HAP-1 (cell line): ENCODE data around the gene ANGPTL2.

Experiments
- DNase-seq, 2 experiments: peaks; one replicate each; pipeline ENCODE4 v3.0.0-alpha.2; 2016 to 2020; ENCODE audit warnings: low spot score in 2 of 2
- H3K27me3 ChIP-seq: fragments of 250-450 bp; sonication (Bioruptor Pico); 2 replicates; pipeline ENCODE4 v1.5.1; 2020; ENCODE audit warnings: low read depth, mild to moderate bottlenecking, moderate library complexity
- H3K36me3 ChIP-seq: fragments of 250-450 bp; sonication (Bioruptor Pico); replicated peaks from 2 replicates; pipeline ENCODE4 v1.5.1; 2020; ENCODE audit warnings: mild to moderate bottlenecking
- H3K4me1 ChIP-seq: fragments of 250-450 bp; sonication (Bioruptor Pico); 2 replicates; pipeline ENCODE4 v1.5.1; 2020; ENCODE audit warnings: mild to moderate bottlenecking
- H3K4me3 ChIP-seq: fragments of 250-450 bp; sonication (Bioruptor Pico); 2 replicates; pipeline ENCODE4 v1.5.1; 2020; ENCODE audit warnings: mild to moderate bottlenecking, moderate library complexity
- H3K9me3 ChIP-seq: fragments of 250-450 bp; sonication (Bioruptor Pico); 2 replicates; pipeline ENCODE4 v1.5.1; 2020; ENCODE audit warnings: mild to moderate bottlenecking, moderate library complexity
- in situ Hi-C: fragments of 300-500 bp; cut with MboI; formaldehyde crosslinking; loops from 3 replicates; pipeline ENCODE4 v1.14.3; 2020; ENCODE audit warnings: low sequenced_read_pairs, inconsistent platforms, mixed read lengths

The ANGPTL2 gene

GRCh38 chr9:127136880-127137639 lies 14.6 kb upstream of the ANGPTL2 start:
- in situ Hi-C loops: no loop called here
- H3K36me3 ChIP-seq: no peaks in the 10 kb centered on the region
- no peaks in the 10 kb centered on the region for H3K4me1 ChIP-seq
- no peaks in the 10 kb centered on the region for H3K9me3 ChIP-seq
- H3K27me3 ChIP-seq: no peaks in the 10 kb centered on the region
- no peak for DNase-seq
- H3K4me3 ChIP-seq: no peak overlapping the region

DNA sequence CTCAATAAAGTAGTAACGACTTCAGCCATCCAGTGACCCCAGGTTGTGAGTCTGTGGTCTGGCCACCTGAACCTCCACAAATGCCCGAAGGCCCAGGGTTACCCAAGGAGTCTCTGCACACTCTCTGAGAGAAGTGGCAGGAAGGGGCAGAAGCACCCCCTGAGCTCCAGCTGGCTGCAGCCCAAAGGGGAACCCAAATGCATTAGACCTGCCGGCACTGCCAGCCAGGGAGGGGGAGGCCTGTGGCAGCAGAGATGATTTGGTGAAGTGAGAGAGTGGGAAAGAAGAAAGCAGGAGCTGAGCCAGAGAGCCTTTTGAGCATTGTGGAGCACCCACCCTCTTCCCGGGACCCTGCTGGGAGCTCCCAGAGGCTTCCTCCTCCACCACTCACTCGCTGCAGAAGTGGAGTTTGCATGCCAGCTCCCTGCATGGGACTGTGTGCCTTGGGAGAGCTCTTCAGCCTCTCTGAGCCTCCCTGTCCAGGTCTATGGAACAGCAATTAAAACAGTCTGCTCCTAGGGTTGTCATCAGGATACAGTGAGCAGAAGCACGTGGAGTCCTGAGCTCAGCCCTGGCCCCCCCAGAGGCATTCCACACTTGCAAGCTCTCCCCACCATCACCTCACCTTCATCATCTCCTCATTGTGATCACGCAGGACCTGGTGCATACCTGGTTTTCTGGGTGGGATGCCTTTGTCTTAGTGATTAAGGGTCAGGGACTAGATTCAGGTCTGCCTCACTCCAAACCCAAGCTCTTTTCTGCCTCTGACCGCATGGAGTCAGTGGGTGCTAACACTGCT lies 13.8 kb upstream of the ANGPTL2 start:
- no peaks in the 10 kb centered on the region for H3K27me3 ChIP-seq
- H3K36me3 ChIP-seq: no peaks in the 10 kb centered on the region
- H3K4me1 ChIP-seq: no peaks in the 10 kb centered on the region
- no peaks in the 10 kb centered on the region for H3K9me3 ChIP-seq
- in situ Hi-C loops: no loop called here
- no peak for DNase-seq
- H3K4me3 ChIP-seq: no peak overlapping the region

GRCh38 chr9:127135056-127135745 lies 12.8 kb upstream of the ANGPTL2 start:
- Histone ChIP-seq H3K27me3 (no peaks in the 10 kb centered on the region), H3K36me3 (no peaks in the 10 kb centered on the region), H3K9me3 (no peaks in the 10 kb centered on the region), H3K4me3 (no peak overlapping the region), H3K4me1 (no peaks in the 10 kb centered on the region)
- no peak for DNase-seq
- in situ Hi-C loops: no loop called here

GRCh38 chr9:127133739-127134167 lies 11.3 kb upstream of the ANGPTL2 start:
- no peak for DNase-seq
- H3K36me3 ChIP-seq: no peaks in the 10 kb centered on the region
- H3K9me3 ChIP-seq: no peaks in the 10 kb centered on the region
- no peaks in the 10 kb centered on the region for H3K27me3 ChIP-seq
- in situ Hi-C loops: no loop called here
- H3K4me3 ChIP-seq: no peak overlapping the region
- H3K4me1 ChIP-seq: no peaks in the 10 kb centered on the region

DNA sequence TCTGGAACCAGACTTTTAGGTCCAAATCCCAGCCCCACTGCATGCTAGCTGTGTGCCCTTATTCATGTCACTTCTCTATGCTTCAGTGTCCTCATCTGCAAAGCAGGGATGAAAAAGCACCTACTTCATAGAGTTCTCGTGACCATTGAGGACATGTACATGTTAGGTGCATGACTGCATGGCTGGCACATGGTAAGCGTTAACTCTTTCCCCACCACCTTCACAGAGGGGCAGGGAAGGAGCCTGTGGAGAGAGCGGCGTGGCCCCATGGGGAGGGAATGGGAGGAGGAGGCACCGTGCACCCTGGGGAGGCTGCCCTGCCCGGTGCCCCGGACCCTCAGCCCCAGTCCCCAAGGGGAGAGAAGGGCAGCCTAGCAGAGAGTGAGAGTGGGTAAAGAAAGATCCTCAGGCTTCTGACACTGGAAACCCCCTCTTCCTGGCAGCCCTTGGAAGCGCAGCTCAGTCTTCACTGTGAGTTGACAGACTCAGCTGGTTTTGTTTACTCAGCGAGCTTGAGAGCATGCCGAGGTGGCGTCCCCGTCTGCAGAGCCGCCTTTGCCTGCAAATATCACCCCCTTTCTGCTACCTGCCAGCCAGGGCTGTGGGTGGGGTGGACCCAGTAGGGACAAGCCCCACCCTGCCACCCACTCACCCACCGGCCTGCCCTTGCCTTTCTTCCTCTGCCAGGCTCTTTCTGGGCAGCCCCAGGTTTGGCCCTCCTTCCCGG lies 10.6 kb upstream of the ANGPTL2 start:
- DNase-seq: no peak
- H3K4me3 ChIP-seq: no peak overlapping the region
- no peaks in the 10 kb centered on the region for H3K4me1 ChIP-seq
- no peaks in the 10 kb centered on the region for H3K36me3 ChIP-seq
- H3K27me3 ChIP-seq: no peaks in the 10 kb centered on the region
- no peaks in the 10 kb centered on the region for H3K9me3 ChIP-seq
- in situ Hi-C loops: no loop called here

- Histone ChIP-seq H3K27me3 (no peaks in the 10 kb centered on the region), H3K36me3 (no peaks in the 10 kb centered on the region), H3K4me3 (no peak overlapping the region), H3K4me1 (no peaks in the 10 kb centered on the region), H3K9me3 (no peaks in the 10 kb centered on the region)
- no peak for DNase-seq
- in situ Hi-C loops: no loop called here
Observed at GRCh38 chr9:127132375-127132774, 9.9 kb upstream of the ANGPTL2 start.

DNA sequence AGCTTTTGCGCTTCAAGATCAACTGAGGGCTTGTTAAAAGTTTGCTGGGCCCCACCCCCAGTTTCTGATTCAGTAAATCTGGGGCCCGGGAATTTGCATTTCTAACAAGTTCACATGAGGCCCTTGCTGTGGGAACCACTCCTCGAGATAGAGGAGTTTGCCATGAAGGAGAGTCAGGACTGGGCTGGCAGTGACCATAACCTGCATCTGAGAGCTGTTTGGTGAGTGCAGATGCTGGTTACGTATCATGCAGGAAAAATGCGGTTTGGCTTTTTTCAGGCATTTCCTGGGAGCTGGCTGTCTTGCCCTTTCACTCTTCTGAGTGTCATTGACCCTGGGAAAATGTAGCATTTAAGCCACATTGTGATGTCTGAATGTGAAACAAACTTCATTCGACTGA lies 9.4 kb upstream of the ANGPTL2 start:
- Histone ChIP-seq H3K4me1 (no peaks in the 10 kb centered on the region), H3K4me3 (no peak overlapping the region), H3K9me3 (no peaks in the 10 kb centered on the region), H3K27me3 (no peaks in the 10 kb centered on the region), H3K36me3 (no peaks in the 10 kb centered on the region)
- no peak for DNase-seq
- in situ Hi-C loops: no loop called here

GRCh38 chr9:127130661-127131538 lies 8.5 kb upstream of the ANGPTL2 start:
- in situ Hi-C loops: no loop called here
- Histone ChIP-seq H3K4me3 (no peak overlapping the region), H3K9me3 (no peaks in the 10 kb centered on the region), H3K4me1 (no peaks in the 10 kb centered on the region), H3K27me3 (no peaks in the 10 kb centered on the region), H3K36me3 (no peaks in the 10 kb centered on the region)
- DNase-seq: no peak

GRCh38 chr9:127130235-127130634 lies 7.8 kb upstream of the ANGPTL2 start:
- Histone ChIP-seq H3K9me3 (no peaks in the 10 kb centered on the region), H3K4me3 (no peak overlapping the region), H3K4me1 (no peaks in the 10 kb centered on the region), H3K27me3 (no peaks in the 10 kb centered on the region), H3K36me3 (no peaks in the 10 kb centered on the region)
- no peak for DNase-seq
- in situ Hi-C loops: no loop called here

GRCh38 chr9:127129718-127130085 lies 7.3 kb upstream of the ANGPTL2 start:
- in situ Hi-C loops: no loop called here
- Histone ChIP-seq H3K27me3 (no peaks in the 10 kb centered on the region), H3K4me3 (no peak overlapping the region), H3K4me1 (no peaks in the 10 kb centered on the region), H3K9me3 (no peaks in the 10 kb centered on the region), H3K36me3 (no peaks in the 10 kb centered on the region)
- no peak for DNase-seq

GRCh38 chr9:127129073-127129717 lies 6.8 kb upstream of the ANGPTL2 start:
- no peak for DNase-seq
- Histone ChIP-seq H3K4me3 (no peak overlapping the region), H3K27me3 (no peaks in the 10 kb centered on the region), H3K9me3 (no peaks in the 10 kb centered on the region), H3K36me3 (no peaks in the 10 kb centered on the region), H3K4me1 (no peaks in the 10 kb centered on the region)
- in situ Hi-C loops: no loop called here

DNA sequence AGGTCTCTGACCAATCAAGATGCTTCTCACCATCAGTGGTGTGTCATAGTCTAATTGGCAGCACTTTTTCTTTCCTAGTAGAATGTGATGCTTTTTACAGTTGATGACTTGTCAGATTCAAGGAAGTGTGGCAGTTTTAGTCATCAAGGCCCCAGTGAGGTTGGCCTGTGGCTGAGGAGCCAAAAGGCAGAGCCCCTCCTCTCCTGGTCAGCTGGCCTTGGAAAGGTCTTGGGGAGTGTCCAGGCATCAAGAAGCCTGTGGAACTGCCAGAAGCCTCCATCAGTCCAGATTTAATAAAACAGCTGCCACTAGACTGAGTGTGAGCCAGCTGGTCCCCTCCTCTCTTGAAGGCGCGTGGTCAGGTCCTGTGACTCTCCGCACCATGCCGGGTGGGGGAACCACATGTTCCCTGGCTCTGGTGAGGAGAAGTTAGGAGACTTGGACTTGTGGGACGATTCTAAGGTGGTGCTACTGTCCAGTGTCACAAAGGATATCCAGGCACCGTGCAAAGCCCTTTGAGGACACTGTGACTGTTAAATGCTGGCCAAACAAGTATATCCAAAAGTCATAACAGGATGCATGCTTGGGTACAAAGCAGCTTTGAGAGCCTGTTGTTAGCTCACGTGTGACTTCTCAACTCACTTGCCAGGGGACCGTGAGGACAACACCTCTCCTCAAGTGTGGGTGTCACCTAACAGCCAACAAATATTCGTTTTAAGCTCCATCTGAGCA lies 6.1 kb upstream of the ANGPTL2 start:
- Histone ChIP-seq H3K9me3 (no peaks in the 10 kb centered on the region), H3K27me3 (no peaks in the 10 kb centered on the region), H3K4me1 (no peaks in the 10 kb centered on the region), H3K36me3 (no peaks in the 10 kb centered on the region), H3K4me3 (no peak overlapping the region)
- in situ Hi-C loops: no loop called here
- no peak for DNase-seq
